Fibroblast of pulmonary artery (primary cell): ENCODE measurements around the gene ATP5PF.

Experiments
- DNase-seq: peaks from one replicate; pipeline ENCODE4 v3.0.0-alpha.2; 2010; ENCODE audit warnings: low read depth
- H3K4me3 ChIP-seq: replicated peaks from 2 replicates; pipeline ENCODE4 v1.5.1; 2011; ENCODE audit warnings: low read depth, mild to moderate bottlenecking, control low read depth, low read length, moderate library complexity
- TF ChIP-seq, protein P1 (sequence below): IDR thresholded peaks from 2 replicates; pipeline ENCODE4 v1.5.1; 2011; ENCODE audit warnings: mild to moderate bottlenecking, control low read depth, low read length, inconsistent platforms; ENCODE audit errors: missing control alignments

The ATP5PF gene

DNA sequence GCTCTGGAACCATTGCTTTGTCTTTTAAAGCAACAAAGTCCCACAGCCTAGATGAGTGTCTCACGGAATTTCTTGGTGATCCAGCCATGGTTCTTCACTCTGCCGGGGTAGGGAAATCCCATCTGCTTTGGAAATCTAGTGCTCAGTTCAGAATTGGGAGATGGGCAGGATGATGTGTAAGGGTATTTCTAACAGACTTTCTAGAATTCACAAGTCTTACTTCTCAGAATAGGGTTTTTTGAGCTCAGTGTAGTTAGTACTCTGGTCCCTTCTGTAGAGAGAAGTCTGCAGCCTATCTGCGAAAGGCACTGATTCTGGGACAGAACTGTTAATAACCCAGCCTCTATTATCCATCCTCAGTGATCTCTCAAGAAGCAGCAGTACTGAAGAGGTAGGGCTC, 25.4 kb upstream of the ATP5PF start:
- H3K4me3 ChIP-seq, result peak overlapping the region; percentile 35
- no peak for DNase-seq
- TF ChIP-seq, protein P1, sequence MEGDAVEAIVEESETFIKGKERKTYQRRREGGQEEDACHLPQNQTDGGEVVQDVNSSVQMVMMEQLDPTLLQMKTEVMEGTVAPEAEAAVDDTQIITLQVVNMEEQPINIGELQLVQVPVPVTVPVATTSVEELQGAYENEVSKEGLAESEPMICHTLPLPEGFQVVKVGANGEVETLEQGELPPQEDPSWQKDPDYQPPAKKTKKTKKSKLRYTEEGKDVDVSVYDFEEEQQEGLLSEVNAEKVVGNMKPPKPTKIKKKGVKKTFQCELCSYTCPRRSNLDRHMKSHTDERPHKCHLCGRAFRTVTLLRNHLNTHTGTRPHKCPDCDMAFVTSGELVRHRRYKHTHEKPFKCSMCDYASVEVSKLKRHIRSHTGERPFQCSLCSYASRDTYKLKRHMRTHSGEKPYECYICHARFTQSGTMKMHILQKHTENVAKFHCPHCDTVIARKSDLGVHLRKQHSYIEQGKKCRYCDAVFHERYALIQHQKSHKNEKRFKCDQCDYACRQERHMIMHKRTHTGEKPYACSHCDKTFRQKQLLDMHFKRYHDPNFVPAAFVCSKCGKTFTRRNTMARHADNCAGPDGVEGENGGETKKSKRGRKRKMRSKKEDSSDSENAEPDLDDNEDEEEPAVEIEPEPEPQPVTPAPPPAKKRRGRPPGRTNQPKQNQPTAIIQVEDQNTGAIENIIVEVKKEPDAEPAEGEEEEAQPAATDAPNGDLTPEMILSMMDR, result no peak

DNA sequence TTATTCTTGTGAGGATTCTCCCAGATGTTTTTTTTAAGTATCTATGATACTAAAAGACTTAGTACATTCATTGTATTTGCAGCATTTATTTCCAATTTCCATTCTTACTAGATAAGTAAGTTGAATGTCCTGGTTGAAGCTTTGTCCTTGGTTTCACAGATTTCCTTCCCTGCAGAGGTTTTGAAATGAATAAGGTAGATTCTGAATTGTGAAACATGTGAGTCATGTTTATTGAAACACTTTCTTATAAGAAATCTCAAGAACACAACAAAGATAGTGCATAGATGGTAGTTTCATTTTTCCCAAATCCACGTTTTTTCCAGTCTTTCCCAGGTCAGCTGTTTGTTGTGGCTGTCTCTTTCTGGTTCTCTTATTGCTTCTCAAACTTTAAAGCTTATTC, 24.9 kb upstream of the ATP5PF start:
- DNase-seq, result peak; percentile 68
- TF ChIP-seq, protein P1, result no peak
- peak overlapping the region; percentile 35 for H3K4me3 ChIP-seq

DNA sequence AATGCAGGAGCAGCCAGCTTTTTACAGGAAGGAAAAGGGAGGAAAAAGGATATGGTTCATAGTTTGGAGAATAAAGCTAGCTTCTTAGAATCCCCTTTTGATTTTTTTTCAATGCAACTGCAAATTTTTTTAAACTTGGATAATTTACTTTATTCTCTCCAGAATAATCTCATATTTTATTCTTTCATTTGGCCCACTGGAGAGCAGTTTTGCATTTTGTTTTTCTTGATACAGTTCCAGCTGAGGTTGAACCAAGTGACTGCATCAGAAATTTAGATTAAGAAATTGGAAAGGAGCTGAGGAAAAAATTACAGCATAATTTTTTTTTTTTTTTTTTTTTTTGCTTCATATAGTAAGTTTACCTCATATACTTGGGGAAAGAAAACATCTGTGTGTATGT, 22.8 kb upstream of the ATP5PF start:
- DNase-seq, result no peak
- TF ChIP-seq, protein P1, result no peak
- H3K4me3 ChIP-seq, result no peak overlapping the region

DNA sequence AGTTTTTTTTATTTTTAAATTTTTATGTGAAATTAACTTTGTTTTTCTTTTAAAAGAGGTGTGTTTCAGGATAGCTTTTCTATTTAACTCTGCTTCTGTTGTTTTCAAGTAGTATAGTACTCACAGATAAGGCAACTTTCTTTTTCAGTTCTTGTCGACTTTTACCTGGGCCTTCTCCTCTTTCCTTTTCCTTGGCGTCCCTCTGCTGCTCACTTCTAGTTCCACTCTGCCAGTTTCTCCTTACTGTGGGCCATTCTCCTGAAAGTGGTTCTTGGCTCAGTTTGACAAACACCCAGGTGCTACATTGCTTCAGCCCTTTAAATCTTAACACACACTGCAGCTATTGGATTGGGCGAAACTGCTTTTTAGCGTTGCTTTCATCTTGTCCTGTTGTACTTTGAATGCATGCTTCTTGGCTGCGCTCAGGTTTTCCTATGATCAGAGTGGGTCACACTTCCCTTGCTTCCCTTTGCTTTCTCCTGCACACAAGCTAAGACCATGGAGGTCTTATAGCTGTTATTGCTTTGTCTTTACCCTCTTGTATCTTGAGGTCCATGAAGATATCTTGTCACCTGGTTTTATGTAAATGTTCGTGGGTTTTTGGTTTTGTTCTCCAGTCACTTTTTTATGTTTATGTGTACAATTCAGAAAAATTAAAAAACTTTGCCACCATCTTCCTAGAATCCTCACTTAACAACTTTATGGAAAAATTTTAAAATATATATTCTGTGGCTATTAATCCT, 21.7 kb upstream of the ATP5PF start:
- TF ChIP-seq, protein P1, result no peak
- no peak overlapping the region for H3K4me3 ChIP-seq
- no peak for DNase-seq

DNA sequence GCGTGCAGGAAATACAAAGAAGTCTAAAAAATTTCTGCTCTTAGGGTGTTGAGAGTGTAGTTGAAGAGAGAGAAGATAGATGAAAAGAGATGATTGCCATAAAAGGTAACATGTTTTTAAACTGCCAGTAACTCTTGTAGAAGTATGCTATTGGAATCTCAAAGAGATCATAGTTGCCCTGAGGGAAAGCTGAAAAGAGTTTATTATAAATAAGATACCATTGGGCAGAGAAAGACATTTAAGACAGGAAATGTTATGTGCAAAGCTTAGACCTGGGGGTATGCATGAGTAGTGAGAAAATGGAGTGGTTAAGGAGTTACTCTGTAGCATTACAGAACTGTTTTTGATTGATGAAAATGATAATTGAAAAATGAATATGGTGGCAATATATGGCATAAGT, 17.7 kb upstream of the ATP5PF start:
- H3K4me3 ChIP-seq, result no peak overlapping the region
- no peak for DNase-seq
- TF ChIP-seq, protein P1, result no peak

DNA sequence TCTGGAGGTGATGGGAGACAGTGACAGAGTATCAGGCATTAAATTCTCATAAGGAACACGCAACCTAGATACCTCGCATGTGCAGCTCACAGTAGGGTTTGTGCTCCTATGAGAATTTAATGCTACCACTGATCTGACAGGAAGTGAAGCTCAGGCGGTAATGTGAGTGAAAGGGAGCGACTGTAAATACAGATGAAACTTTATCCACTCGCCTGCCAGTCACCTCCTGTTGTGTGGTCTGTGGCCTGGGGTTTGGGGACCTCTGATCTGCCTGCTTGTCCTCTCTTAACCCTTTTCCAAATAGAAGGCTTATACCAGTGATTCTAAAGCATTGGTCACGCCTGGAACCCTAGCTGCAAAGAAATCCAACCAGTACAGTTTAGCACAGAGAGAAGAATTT, 15.4 kb upstream of the ATP5PF start:
- no peak overlapping the region for H3K4me3 ChIP-seq
- DNase-seq, result no peak
- TF ChIP-seq, protein P1, result no peak

DNA sequence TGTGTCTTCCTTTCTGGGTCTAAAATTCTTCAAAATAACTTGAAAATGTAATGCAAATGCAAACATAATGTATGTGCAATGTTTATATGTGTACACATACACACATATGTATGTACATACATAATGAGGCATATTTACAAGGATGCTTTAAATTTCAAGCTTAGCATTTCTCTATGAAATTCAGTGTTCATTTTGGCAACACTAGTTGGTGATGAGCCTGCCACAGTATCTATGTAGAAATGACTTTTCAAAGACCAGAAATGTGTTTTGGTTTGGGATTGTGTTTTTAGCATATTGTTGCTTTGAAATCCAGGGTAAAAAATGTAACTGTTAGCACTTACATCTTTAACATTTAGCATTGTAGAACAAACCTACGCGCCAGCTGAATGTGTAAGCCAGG, 10.2 kb upstream of the ATP5PF start:
- DNase-seq, result no peak
- TF ChIP-seq, protein P1, result no peak
- no peak overlapping the region for H3K4me3 ChIP-seq
